Muscle of leg (tissue), 16 donors: Measurements from ENCODE around the gene ADAMTS3. TPM values are rescaled to one million over a fixed set of nuclear protein-coding genes. Genes with fewer than 3 reads are reported as not detected.

Experiments used
- DNase-seq: peaks from one replicate; pipeline ENCODE4 v3.0.0; 2013
- H3K27ac ChIP-seq: one replicate; pipeline ENCODE4 v1.5.1; 2013; ENCODE audit warnings: mild to moderate bottlenecking, low read length, control low read depth
- H3K27me3 ChIP-seq: one replicate; pipeline ENCODE4 v1.6.1; 2013; ENCODE audit warnings: low read length; ENCODE audit not compliant: control insufficient read depth, insufficient read depth
- H3K36me3 ChIP-seq: one replicate; pipeline ENCODE4 v1.6.1; 2013; ENCODE audit warnings: low read length; ENCODE audit not compliant: control insufficient read depth, insufficient read depth
- H3K4me1 ChIP-seq: one replicate; pipeline ENCODE4 v1.6.1; 2013; ENCODE audit warnings: low read length; ENCODE audit not compliant: control insufficient read depth, insufficient read depth
- H3K4me3 ChIP-seq: one replicate; pipeline ENCODE4 v1.5.1; 2013; ENCODE audit warnings: low read length, control low read depth
- H3K9me3 ChIP-seq: replicated peaks from 2 replicates; pipeline ENCODE4 v1.6.1; 2013; ENCODE audit warnings: low read depth, low read length; ENCODE audit not compliant: control insufficient read depth
- WGBS: methylation state at CpG from one replicate; pipeline ENCODE4 v1.1.5; 2013; ENCODE audit warnings: missing lambda C conversion rate; ENCODE audit not compliant: insufficient coverage; 5-methylcytosine and 5-hydroxymethylcytosine counted together
- long read RNA-seq, 11 donors: transcript quantifications; one replicate each; lab custom pipeline, GENCODE V29; 2026
- polyA plus RNA-seq, 8 donors: library from polyadenylated mRNA; unstranded; fragments of 120-200 nt; gene quantifications; one replicate each; pipeline versions ENCODE4 v1.2.1 to v1.2.3, GENCODE V29; 2013; ENCODE audit warnings: inconsistent platforms in 1 of 8, low replicate concordance in 1 of 8; ENCODE audit not compliant: insufficient read length in 8 of 8, insufficient read depth in 1 of 8
- total RNA-seq: library from RNA; stranded (reverse); fragments of 120-200 nt; gene quantifications from one replicate; pipeline ENCODE4 v1.2.4, GENCODE V29; 2013

Gene ADAMTS3
- total RNA-seq (4.5 TPM), polyA plus RNA-seq (1 to 10 TPM; 1.6 to 6.9 (median 2.9) TPM)
- long read RNA-seq, donor 1, result 0 reads
- long read RNA-seq, donor 2, result 0 reads
- long read RNA-seq, donor 3, result 0 reads
- long read RNA-seq, donor 4, result 0 reads
- long read RNA-seq, donor 5, full-length matches to known transcripts, result 2 of 2 reads
- long read RNA-seq, donor 5, partial matches to known transcripts, result 0 of 2 reads
- long read RNA-seq, donor 5, other reads (novel, unspliced or antisense), result 0 of 2 reads
- long read RNA-seq, donor 6, result 0 reads
- long read RNA-seq, donor 7, full-length matches to known transcripts, result 1 of 1 reads
- long read RNA-seq, donor 7, partial matches to known transcripts, result 0 of 1 reads
- long read RNA-seq, donor 7, other reads (novel, unspliced or antisense), result 0 of 1 reads
- long read RNA-seq, donor 8, full-length matches to known transcripts, result 1 of 1 reads
- long read RNA-seq, donor 8, partial matches to known transcripts, result 0 of 1 reads
- long read RNA-seq, donor 8, other reads (novel, unspliced or antisense), result 0 of 1 reads
- long read RNA-seq, donor 9, result 0 reads
- long read RNA-seq, donor 10, result 0 reads
- long read RNA-seq, donor 11, full-length matches to known transcripts, result 1 of 1 reads
- long read RNA-seq, donor 11, partial matches to known transcripts, result 0 of 1 reads
- long read RNA-seq, donor 11, other reads (novel, unspliced or antisense), result 0 of 1 reads

GRCh38 chr4:72568959-72569718, at the start of gene ADAMTS3:
TSS of gene ADAMTS3 (minus strand) at chr4:72569221. CDS start at chr4:72568762, 459 bp downstream.
- H3K9me3 ChIP-seq, result no peaks in the 10 kb centered on the region
- peak within 1 kb of the TSS; percentile 57 for H3K4me3 ChIP-seq
- peaks cover 2% of the 10 kb centered on the region for H3K27me3 ChIP-seq
- H3K27ac ChIP-seq, result peak within 1 kb of the TSS; percentile 80
- peaks cover 13% of the 10 kb centered on the region for H3K4me1 ChIP-seq
- H3K36me3 ChIP-seq, result no peaks in the 10 kb centered on the region
- peak; percentile 91 for DNase-seq
- WGBS, result under 1% methylated on average over 44 of the region's 59 CpGs

- no peak overlapping the region for H3K4me3 ChIP-seq
- no peak overlapping the region for H3K27ac ChIP-seq
- H3K4me1 ChIP-seq, result no peaks in the 10 kb centered on the region
- no peaks in the 10 kb centered on the region for H3K27me3 ChIP-seq
- no CpG with 5 or more reads among the region's 2 CpGs for WGBS
- no peaks in the 10 kb centered on the region for H3K9me3 ChIP-seq
- H3K36me3 ChIP-seq, result no peaks in the 10 kb centered on the region
- DNase-seq, result no peak
Measured at GRCh38 chr4:72613959-72614358, 44.9 kb upstream of the ADAMTS3 start.

GRCh38 chr4:72606751-72607150, 37.7 kb upstream of the ADAMTS3 start:
- Histone ChIP-seq H3K36me3 (no peaks in the 10 kb centered on the region), H3K27ac (no peak overlapping the region), H3K4me1 (no peaks in the 10 kb centered on the region), H3K9me3 (peaks cover 7% of the 10 kb centered on the region), H3K27me3 (no peaks in the 10 kb centered on the region), H3K4me3 (no peak overlapping the region)
- DNase-seq, result no peak
- WGBS, result 82% methylated on average over 2 of the region's 2 CpGs

GRCh38 chr4:72604324-72604723, 35.3 kb upstream of the ADAMTS3 start:
- H3K4me3 ChIP-seq, result no peak overlapping the region
- no peak overlapping the region for H3K27ac ChIP-seq
- DNase-seq, result no peak
- no peaks in the 10 kb centered on the region for H3K36me3 ChIP-seq
- H3K9me3 ChIP-seq, result peaks cover 7% of the 10 kb centered on the region
- no peaks in the 10 kb centered on the region for H3K27me3 ChIP-seq
- no CpG with 5 or more reads among the region's 2 CpGs for WGBS
- no peaks in the 10 kb centered on the region for H3K4me1 ChIP-seq

- no CpG with 5 or more reads among the region's 3 CpGs for WGBS
- Histone ChIP-seq H3K4me1 (no peaks in the 10 kb centered on the region), H3K27ac (no peak overlapping the region), H3K27me3 (no peaks in the 10 kb centered on the region), H3K4me3 (no peak overlapping the region), H3K36me3 (no peaks in the 10 kb centered on the region), H3K9me3 (peaks cover 7% of the 10 kb centered on the region)
- DNase-seq, result no peak
Measured at GRCh38 chr4:72602396-72603376, 33.7 kb upstream of the ADAMTS3 start.

GRCh38 chr4:72591547-72592454, 22.8 kb upstream of the ADAMTS3 start:
- no CpG with 5 or more reads among the region's 11 CpGs for WGBS
- Histone ChIP-seq H3K9me3 (no peaks in the 10 kb centered on the region), H3K4me1 (no peaks in the 10 kb centered on the region), H3K27ac (no peak overlapping the region), H3K36me3 (no peaks in the 10 kb centered on the region), H3K4me3 (no peak overlapping the region), H3K27me3 (no peaks in the 10 kb centered on the region)
- no peak for DNase-seq

GRCh38 chr4:72587334-72587733, 18.3 kb upstream of the ADAMTS3 start:
- Histone ChIP-seq H3K27me3 (no peaks in the 10 kb centered on the region), H3K4me3 (no peak overlapping the region), H3K4me1 (no peaks in the 10 kb centered on the region), H3K9me3 (no peaks in the 10 kb centered on the region), H3K36me3 (no peaks in the 10 kb centered on the region), H3K27ac (no peak overlapping the region)
- no peak for DNase-seq
- no CpG with 5 or more reads among the region's 2 CpGs for WGBS

GRCh38 chr4:72582853-72583252, 13.8 kb upstream of the ADAMTS3 start:
- Histone ChIP-seq H3K27ac (no peak overlapping the region), H3K27me3 (no peaks in the 10 kb centered on the region), H3K4me1 (no peaks in the 10 kb centered on the region), H3K36me3 (no peaks in the 10 kb centered on the region), H3K4me3 (no peak overlapping the region), H3K9me3 (no peaks in the 10 kb centered on the region)
- DNase-seq, result no peak
- no CpG with 5 or more reads among the region's 2 CpGs for WGBS

- Histone ChIP-seq H3K9me3 (no peaks in the 10 kb centered on the region), H3K27ac (no peak overlapping the region), H3K4me3 (no peak overlapping the region), H3K27me3 (no peaks in the 10 kb centered on the region), H3K36me3 (no peaks in the 10 kb centered on the region), H3K4me1 (no peaks in the 10 kb centered on the region)
- no peak for DNase-seq
- WGBS, result 84% methylated on average over 2 of the region's 6 CpGs
Measured at GRCh38 chr4:72577211-72577610, 8.2 kb upstream of the ADAMTS3 start.
